ENCODE measurements around the gene IGLL5. TPM values are rescaled to one million over a fixed set of nuclear protein-coding genes. Genes with fewer than 3 reads are reported as not detected.

Gene IGLL5
- total and polyA plus RNA-seq, 9 of the 15 experiments (the other 6 are each of a cell fraction or from before 2014, with no cell fraction given) = not detected

- no peaks in the 10 kb centered on the region for H3K9me3 ChIP-seq (replicated peaks; ENCODE audit: control insufficient read depth, insufficient read depth, low read depth, low read length)
- peaks cover 64% of the 10 kb centered on the region for H4K20me1 ChIP-seq (replicated peaks; ENCODE audit: control insufficient read depth, insufficient read depth, low read length)
- CTCF ChIA-PET (ENCODE audit: low intra/inter-chr PET ratio) = interaction anchor here (0.6 kb wide), 1 partner anchor 61 kb away, joined by 3 read pairs; no protein-coding TSS in a partner anchor
- FAIRE-seq = no peak
- no peak overlapping the region for H3K4me2 ChIP-seq (ENCODE audit: insufficient read depth, low read length)
- H3K4me1 ChIP-seq (replicated peaks in 1 of 2; ENCODE audit: control insufficient read depth in 2 of 2, insufficient read depth in 2 of 2, low read length in 2 of 2) = no peaks in the 10 kb centered on the region; a peak in 1 of 5 replicates
- intact Hi-C loops (cut with micrococcal nuclease) (no loop called here), in situ Hi-C loops (cut with MboI) (loop anchor here (25.0 kb wide), 1 partner anchor 1327 kb away; the partner anchor contains the start of gene SPECC1L)
- POLR2A ChIA-PET = interaction anchor here (0.6 to 6.5 kb wide), 12 partner anchors 10 to 186 kb away, joined by 3 to 39 read pairs (median 3); no protein-coding TSS in a partner anchor
- H3K4me3 ChIP-seq = no peak overlapping the region
- H3K79me2 ChIP-seq (ENCODE audit: control insufficient read depth, insufficient read depth, low read length) = no peaks in the 10 kb centered on the region
- WGBS (ENCODE audit: insufficient coverage, low coverage, missing lambda C conversion rate) = 3% methylated on average over 3 of the region's 3 CpGs
- DNase-seq (ENCODE audit: extremely low read depth in 1 of 4, low spot score in 3 of 4) = peak in 3 of 4 experiments; percentile 54 to 60 (median 57)
- H3K27me3 ChIP-seq (ENCODE audit: control insufficient read depth in 2 of 2, insufficient read depth in 2 of 2, low read length in 2 of 2) = peaks cover 6 to 32% of the 10 kb centered on the region in 2 experiments; a peak in 2 of 5 replicates
- ATAC-seq = peak; percentile 1; the same call in 1 of the 3 replicates
- peak overlapping the region in 1 of 2 experiments; percentile 8; a peak in 1 of 4 replicates for H3K9ac ChIP-seq (ENCODE audit: insufficient read depth in 1 of 2, low read depth in 2 of 2, low read length in 2 of 2)
- no peaks in the 10 kb centered on the region for H3K36me3 ChIP-seq (ENCODE audit: control insufficient read depth, insufficient read depth, low read length)
- no peak overlapping the region for H3K27ac ChIP-seq (ENCODE audit: extremely low read depth, low read depth, low read length)
- no peak overlapping the region for H2AFZ ChIP-seq (ENCODE audit: low read depth, low read length)
- BruUV-seq (replicated peaks) = no TSS peak
- H3K9me1 ChIP-seq (ENCODE audit: control insufficient read depth, insufficient read depth, low read length) = peaks cover 10% of the 10 kb centered on the region
- TF ChIP-seq HNRNPLL (IDR thresholded peaks at IDR 0.05; ENCODE audit: low read depth, low read length, poor library complexity, severe bottlenecking) (no peak), RBM22 (IDR thresholded peaks at IDR 0.05; ENCODE audit: low read depth, low read length, poor library complexity, severe bottlenecking) (no peak), DEAF1 (CRISPR knock-in tag; IDR thresholded peaks at IDR 0.05) (no peak), MEF2A (IDR thresholded peaks at IDR 0.05; ENCODE audit: control insufficient read depth, low read depth, low read length) (no peak), CLOCK (CRISPR knock-in tag; IDR thresholded peaks at IDR 0.05; ENCODE audit: borderline replicate concordance) (no peak), STAT5A (IDR thresholded peaks at IDR 0.05; ENCODE audit: borderline replicate concordance, low read length) (no peak), HSF4 (CRISPR knock-in tag; IDR thresholded peaks at IDR 0.05; ENCODE audit: borderline replicate concordance) (no peak), TCF7 (IDR thresholded peaks at IDR 0.05; ENCODE audit: borderline replicate concordance) (no peak)
Observed at GRCh38 chr22:22935056-22935545, 47.5 kb downstream of the IGLL5 start.

All from K562 (cell line).